PC-3 (cell line): Measurements from ENCODE around the gene KRT7. TPM values are rescaled to one million over a fixed set of nuclear protein-coding genes. Genes with fewer than 3 reads are reported as not detected.
"Not testable (repeated sequence)": the region's sequence is repeated elsewhere in the genome, so short reads cannot be mapped to it uniquely, and the experiment has no call there.

Experiments
- ATAC-seq: fragments of 200-7000 bp; cut with Tn5 transposase; 2 replicates; pipeline ENCODE4 v1.9.1; 2020; ENCODE audit warnings: mild to moderate bottlenecking, moderate library complexity
- BruUV-seq: library from RNA; stranded (reverse); fragments of 400-500 nt; replicated peaks from 2 replicates; lab custom pipeline; 2021; lab: Mats Ljungman, UMichigan
- CTCF ChIA-PET: fragments of 300-600 bp; sonication (Branson Sonifier 250); formaldehyde crosslinking; loops from one replicate; lab custom pipeline; 2022; ENCODE audit warnings: antibody characterized with exemption; lab: Charles Lee
- POLR2A ChIA-PET: fragments of 300-600 bp; sonication (Branson Sonifier 250); formaldehyde crosslinking; loops from one replicate; lab custom pipeline; 2022; ENCODE audit warnings: antibody characterized with exemption; ENCODE audit not compliant: unreplicated experiment; lab: Charles Lee
- DNase-seq: peaks from one replicate; pipeline ENCODE4 v3.0.0-alpha.2; 2015
- H2AFZ ChIP-seq: fragments of 300-600 bp; sonication (generic); 2 replicates; pipeline ENCODE4 v1.6.0; 2016; ENCODE audit warnings: antibody characterized with exemption, low read length
- H3F3A ChIP-seq: fragments of 300-600 bp; sonication (generic); one replicate; pipeline ENCODE4 v1.6.0; 2017; ENCODE audit warnings: antibody characterized with exemption, low read length, control low read depth, mild to moderate bottlenecking; ENCODE audit not compliant: unreplicated experiment
- H3K27ac ChIP-seq: fragments of 300-600 bp; sonication (generic); 2 replicates; pipeline ENCODE4 v1.5.1; 2016; ENCODE audit warnings: mild to moderate bottlenecking, low read length
- H3K27me3 ChIP-seq: fragments of 300-600 bp; sonication (generic); 2 replicates; pipeline ENCODE4 v1.6.1; 2016; ENCODE audit warnings: low read length, mixed read lengths
- H3K36me3 ChIP-seq: fragments of 300-600 bp; sonication (generic); 2 replicates; pipeline ENCODE4 v1.6.1; 2016; ENCODE audit warnings: low read depth, mixed run types, low read length, mixed read lengths
- H3K4me1 ChIP-seq: fragments of 300-600 bp; sonication (generic); 2 replicates; pipeline ENCODE4 v1.5.1; 2016; ENCODE audit warnings: low read length; ENCODE audit not compliant: insufficient read depth
- H3K4me2 ChIP-seq: fragments of 300-600 bp; sonication (generic); 2 replicates; pipeline ENCODE4 v1.6.0; 2016; ENCODE audit warnings: low read length
- H3K4me3 ChIP-seq: fragments of 300-600 bp; sonication (generic); 2 replicates; pipeline ENCODE4 v1.5.1; 2016; ENCODE audit warnings: mild to moderate bottlenecking, low read length, mixed read lengths
- H3K79me2 ChIP-seq: fragments of 300-600 bp; sonication (generic); 2 replicates; pipeline ENCODE4 v1.6.1; 2017; ENCODE audit warnings: low read length, mixed read lengths
- H3K9ac ChIP-seq: fragments of 300-600 bp; sonication (generic); 2 replicates; pipeline ENCODE4 v1.6.0; 2016; ENCODE audit warnings: mild to moderate bottlenecking, low read length
- H3K9me2 ChIP-seq: fragments of 300-600 bp; sonication (generic); replicated peaks from 2 replicates; pipeline ENCODE4 v1.6.1; 2016; ENCODE audit warnings: mixed run types, low read length, mixed read lengths
- H3K9me3 ChIP-seq: fragments of 300-600 bp; sonication (generic); 2 replicates; pipeline ENCODE4 v1.6.1; 2016; ENCODE audit warnings: low read length, mixed read lengths
- H4K20me1 ChIP-seq: fragments of 300-600 bp; sonication (generic); 2 replicates; pipeline ENCODE4 v1.6.1; 2016; ENCODE audit warnings: low read length, mixed read lengths
- intact Hi-C: fragments of 100-400 bp; cut with micrococcal nuclease; formaldehyde crosslinking; loops from 2 replicates; pipeline ENCODE4 v1.9.0; 2023
- total RNA-seq: library from RNA; depleted of rRNA; stranded (reverse); fragments of >200 nt; gene quantifications from 2 replicates; pipeline ENCODE4 v1.2.3, GENCODE V29; 2014
- TF ChIP-seq, protein P1 (sequence below): fragments of 300-600 bp; sonication (generic); conservative IDR thresholded peaks from 2 replicates; pipeline ENCODE4 v1.5.1; 2017; ENCODE audit warnings: antibody characterized with exemption, low read depth, mild to moderate bottlenecking, low read length

KRT7 gene
- total RNA-seq, 1 experiment from 2014 or later, result 2,144 TPM

DNA sequence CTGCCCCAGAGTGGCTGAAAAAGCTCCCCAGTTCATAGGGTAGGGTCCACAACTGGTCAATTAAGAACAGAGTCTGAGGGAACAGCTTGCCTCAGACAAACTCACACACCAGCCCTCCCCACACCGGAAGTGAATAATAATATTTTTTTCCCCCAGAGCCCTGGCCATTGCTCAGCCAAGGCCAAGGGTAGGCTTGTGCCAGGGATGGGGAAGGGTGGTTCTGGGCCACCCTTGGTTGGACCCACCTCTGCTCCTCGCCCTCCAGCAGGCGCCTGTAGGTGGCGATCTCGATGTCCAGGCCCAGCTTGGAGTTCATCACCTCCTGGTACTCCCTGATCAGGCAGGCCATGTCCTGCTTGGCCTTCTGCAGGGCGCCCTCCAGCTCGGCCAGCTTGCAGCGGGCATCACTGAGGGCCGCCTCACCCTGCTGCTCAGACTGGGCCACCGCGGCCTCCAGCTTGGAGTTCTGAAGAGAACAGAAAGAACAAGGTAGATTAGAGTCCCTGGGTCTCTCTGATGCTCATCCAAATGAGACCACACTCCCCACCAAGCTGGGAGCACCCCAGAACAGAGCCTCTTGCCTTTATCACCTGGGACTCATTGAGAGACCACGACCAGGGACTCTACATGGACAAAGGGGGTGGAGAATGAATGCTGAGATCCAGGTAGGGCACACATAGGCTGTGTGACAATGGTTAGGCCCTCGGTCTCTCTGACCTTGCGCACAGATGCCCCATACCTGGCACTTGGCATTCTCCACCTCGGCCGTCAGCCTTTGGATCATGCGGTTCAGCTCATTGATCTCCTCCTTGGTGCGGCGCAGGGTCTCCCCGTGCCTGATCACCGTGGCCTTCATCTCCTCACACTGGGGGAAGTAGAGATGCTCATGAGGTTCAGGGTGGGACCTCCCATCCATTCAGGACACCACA lies 54.1 kb downstream of the KRT7 start:
- Histone ChIP-seq H3K79me2 (peaks cover 29% of the 10 kb centered on the region), H3K4me1 (peaks cover 42% of the 10 kb centered on the region), H3K4me3 (peak overlapping the region; percentile 74), H3K9ac (peak overlapping the region; percentile 80), H4K20me1 (peaks cover 22% of the 10 kb centered on the region), H3F3A (peaks cover 16% of the 10 kb centered on the region), H3K4me2 (peak overlapping the region; percentile 88), H3K36me3 (peaks cover 24% of the 10 kb centered on the region), H3K27ac (peak overlapping the region; percentile 98)
- H3K27me3 ChIP-seq, H2AFZ ChIP-seq, POLR2A ChIA-PET, intact Hi-C loops, H3K9me2 ChIP-seq, H3K9me3 ChIP-seq: not testable (repeated sequence)
- BruUV-seq, result TSS peak; percentile 80
- CTCF ChIA-PET, result interaction anchor here (0.6 to 1.4 kb wide), 2 partner anchors 40 to 660 kb away, joined by 3 read pairs; no protein-coding TSS in a partner anchor
- DNase-seq (peak; percentile 38), ATAC-seq (peak; percentile 1; the same call in 1 of the 2 replicates)
- TF ChIP-seq, protein P1, sequence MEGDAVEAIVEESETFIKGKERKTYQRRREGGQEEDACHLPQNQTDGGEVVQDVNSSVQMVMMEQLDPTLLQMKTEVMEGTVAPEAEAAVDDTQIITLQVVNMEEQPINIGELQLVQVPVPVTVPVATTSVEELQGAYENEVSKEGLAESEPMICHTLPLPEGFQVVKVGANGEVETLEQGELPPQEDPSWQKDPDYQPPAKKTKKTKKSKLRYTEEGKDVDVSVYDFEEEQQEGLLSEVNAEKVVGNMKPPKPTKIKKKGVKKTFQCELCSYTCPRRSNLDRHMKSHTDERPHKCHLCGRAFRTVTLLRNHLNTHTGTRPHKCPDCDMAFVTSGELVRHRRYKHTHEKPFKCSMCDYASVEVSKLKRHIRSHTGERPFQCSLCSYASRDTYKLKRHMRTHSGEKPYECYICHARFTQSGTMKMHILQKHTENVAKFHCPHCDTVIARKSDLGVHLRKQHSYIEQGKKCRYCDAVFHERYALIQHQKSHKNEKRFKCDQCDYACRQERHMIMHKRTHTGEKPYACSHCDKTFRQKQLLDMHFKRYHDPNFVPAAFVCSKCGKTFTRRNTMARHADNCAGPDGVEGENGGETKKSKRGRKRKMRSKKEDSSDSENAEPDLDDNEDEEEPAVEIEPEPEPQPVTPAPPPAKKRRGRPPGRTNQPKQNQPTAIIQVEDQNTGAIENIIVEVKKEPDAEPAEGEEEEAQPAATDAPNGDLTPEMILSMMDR, result peak; percentile 46

DNA sequence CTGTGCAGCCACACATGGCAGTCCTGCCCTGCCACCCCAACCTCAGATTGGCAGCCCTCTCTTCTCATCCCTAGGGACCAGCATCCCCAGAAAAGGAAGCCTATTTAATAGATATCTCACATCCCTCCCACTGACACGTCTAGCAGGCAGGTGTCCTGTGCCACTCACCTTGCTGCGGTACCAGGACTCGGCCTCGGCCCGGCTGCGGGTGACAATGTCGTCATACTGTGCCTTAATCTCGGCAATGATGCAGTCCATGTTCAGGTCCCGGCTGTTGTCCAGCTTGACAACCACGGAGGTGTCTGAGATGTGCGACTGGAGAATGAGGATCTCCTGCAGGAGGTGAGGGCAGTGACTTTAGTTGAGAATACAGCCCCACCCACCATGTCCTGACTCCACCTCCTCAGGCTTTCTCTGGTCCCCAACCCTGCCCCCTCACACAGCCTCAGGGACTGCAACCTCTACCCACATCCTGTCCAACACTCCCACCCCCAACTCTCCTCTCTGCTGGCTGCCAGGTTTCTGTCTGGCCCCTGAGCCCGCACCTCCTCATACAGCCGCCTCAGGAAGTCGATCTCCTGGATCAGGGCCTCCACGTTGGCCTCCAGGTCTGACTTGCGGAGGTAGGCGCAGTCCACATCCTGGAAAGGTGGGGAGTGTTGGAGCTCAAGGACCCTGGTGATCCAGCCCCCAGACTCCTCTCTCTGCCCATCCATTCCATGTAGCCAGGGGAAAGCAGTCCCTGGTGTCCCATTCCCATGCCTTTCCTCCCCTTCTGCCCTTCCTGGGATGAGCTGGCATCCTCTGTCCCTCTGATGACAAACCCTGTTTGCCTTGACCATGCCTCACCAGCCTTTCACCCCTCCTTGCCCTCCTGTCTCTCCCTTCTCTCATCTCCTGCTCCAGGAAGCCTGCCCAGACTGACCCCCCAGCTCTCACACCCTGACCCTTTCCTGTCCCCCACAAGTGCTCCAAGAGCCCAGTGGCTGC lies 55.1 kb downstream of the KRT7 start:
- peaks cover 16% of the 10 kb centered on the region for H3F3A ChIP-seq
- H3K27me3 ChIP-seq, H2AFZ ChIP-seq, H3K9me2 ChIP-seq, intact Hi-C loops, H3K9me3 ChIP-seq, BruUV-seq: not testable (repeated sequence)
- DNase-seq (peak; percentile 85), ATAC-seq (peak; percentile 62)
- peak overlapping the region; percentile 74 for H3K4me3 ChIP-seq
- peak overlapping the region; percentile 88 for H3K4me2 ChIP-seq
- peaks cover 29% of the 10 kb centered on the region for H3K79me2 ChIP-seq
- peak overlapping the region; percentile 98 for H3K27ac ChIP-seq
- H3K4me1 ChIP-seq, result peaks cover 36% of the 10 kb centered on the region
- ChIA-PET POLR2A (interaction anchor here (0.6 to 1.2 kb wide), 5 partner anchors 57 to 141 kb away, joined by 3 to 9 read pairs (median 5); partner anchors contain the start of gene KRT80), CTCF (interaction anchor here (0.5 to 1.0 kb wide), 2 partner anchors 40 to 121 kb away, joined by 4 read pairs; no protein-coding TSS in a partner anchor)
- peak overlapping the region; percentile 86 for H3K9ac ChIP-seq
- peaks cover 24% of the 10 kb centered on the region for H3K36me3 ChIP-seq
- peaks cover 22% of the 10 kb centered on the region for H4K20me1 ChIP-seq

DNA sequence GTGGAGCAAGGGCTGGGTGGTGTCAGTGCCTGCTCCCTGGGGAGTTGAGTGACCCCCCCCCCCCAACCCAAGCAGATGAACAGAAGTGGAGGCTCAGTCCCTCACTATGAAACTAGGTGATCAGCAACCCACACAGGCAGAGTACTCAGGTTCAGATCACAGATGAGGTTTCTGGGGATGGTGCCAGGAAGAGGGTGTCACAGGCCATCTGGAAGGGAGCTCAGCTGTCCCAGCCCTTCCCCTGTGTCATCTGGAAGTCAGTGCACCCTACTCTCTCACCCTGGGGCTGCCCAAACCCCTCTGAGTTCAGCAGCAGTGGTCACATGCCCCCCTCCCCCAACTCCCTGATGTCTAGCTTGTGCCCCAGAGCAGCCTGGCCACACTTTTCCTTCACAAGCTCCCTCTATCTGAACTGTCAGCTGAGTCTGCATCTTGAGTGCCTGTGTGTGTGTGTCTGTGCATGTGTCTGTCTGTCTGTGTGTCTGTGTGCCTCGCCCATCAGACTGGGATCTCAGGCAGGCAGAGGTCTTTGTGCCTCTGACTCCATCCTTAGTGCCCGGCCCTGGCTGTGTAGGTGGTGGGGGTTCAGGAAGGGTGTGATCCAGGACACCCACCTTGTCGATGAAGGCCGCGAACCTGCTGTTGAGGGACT lies 57.6 kb downstream of the KRT7 start:
- H3K27me3 ChIP-seq, DNase-seq, intact Hi-C loops, H3K9ac ChIP-seq, ATAC-seq, H3K4me3 ChIP-seq, H3F3A ChIP-seq, H3K9me2 ChIP-seq, H3K4me2 ChIP-seq, H3K9me3 ChIP-seq, H2AFZ ChIP-seq, CTCF ChIA-PET, POLR2A ChIA-PET, H3K27ac ChIP-seq, BruUV-seq: not testable (repeated sequence)
- peaks cover 17% of the 10 kb centered on the region for H3K4me1 ChIP-seq
- peaks cover 27% of the 10 kb centered on the region for H3K79me2 ChIP-seq
- peaks cover 22% of the 10 kb centered on the region for H3K36me3 ChIP-seq
- H4K20me1 ChIP-seq, result peaks cover 22% of the 10 kb centered on the region
